ENCODE results near the gene GALNT3.

GALNT3 gene

DNA sequence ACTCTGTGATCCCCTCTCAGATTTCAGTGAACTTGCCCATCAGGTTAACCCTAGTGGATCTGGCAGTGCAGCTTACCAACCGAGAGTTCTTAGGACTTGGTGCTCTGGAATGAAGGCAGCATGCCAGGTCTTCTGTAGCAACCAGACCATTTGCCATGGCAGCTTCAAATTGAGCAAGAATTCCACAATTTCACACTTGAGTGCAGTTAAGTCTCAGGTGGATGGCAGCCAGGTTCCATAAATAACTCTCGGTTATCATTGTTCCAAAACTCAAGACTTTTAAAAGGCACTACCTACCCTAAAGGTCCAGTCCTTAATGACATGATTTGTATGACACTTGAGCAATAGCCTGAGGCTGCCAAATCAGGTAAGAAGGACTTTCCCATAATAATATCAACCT lies 48.1 kb downstream of the GALNT3 start:
- DNase-seq (ENCODE audit: low read depth, low spot score) = no peak
- peaks cover 12% of the 10 kb centered on the region; the same call in 1 of the 2 replicates for H3K36me3 ChIP-seq (ENCODE audit: control insufficient read depth, insufficient read depth, low read length)
- H3K9me3 ChIP-seq (ENCODE audit: control insufficient read depth, insufficient read depth, low read length) = no peaks in the 10 kb centered on the region
- no peak overlapping the region for H3K4me3 ChIP-seq (ENCODE audit: low read length)
- H3K4me1 ChIP-seq (ENCODE audit: control insufficient read depth, insufficient read depth, low read length) = no peaks in the 10 kb centered on the region
- H3K27ac ChIP-seq (ENCODE audit: low read length) = no peak overlapping the region
- no CpG with 5 or more reads among the region's 2 CpGs for whole genome bisulfite sequencing (ENCODE audit: insufficient coverage, insufficient read length)
- H3K27me3 ChIP-seq (ENCODE audit: control insufficient read depth, insufficient read depth, low read length) = no peaks in the 10 kb centered on the region

DNA sequence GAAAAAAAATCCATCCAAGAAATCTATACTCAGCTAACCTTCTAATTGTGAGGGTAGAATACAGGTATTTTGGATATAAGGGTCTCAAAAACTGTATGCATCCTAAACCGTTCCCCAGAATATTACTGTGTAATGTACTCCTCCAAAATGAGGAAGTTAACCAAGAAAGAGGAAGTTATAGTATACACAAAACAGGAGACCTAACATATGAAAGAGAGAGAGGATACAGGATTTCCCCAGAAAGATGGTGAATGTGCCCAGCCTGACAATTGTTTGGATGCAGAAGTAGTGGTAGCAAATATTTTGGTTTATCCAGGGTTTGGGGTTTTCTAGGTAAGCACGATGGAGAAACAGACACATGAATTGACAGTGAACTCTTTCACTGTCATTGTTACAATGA lies 50.6 kb downstream of the GALNT3 start:
- no peaks in the 10 kb centered on the region for H3K9me3 ChIP-seq (ENCODE audit: control insufficient read depth, insufficient read depth, low read length)
- no peaks in the 10 kb centered on the region for H3K27me3 ChIP-seq (ENCODE audit: control insufficient read depth, insufficient read depth, low read length)
- H3K36me3 ChIP-seq (ENCODE audit: control insufficient read depth, insufficient read depth, low read length) = peaks cover 8% of the 10 kb centered on the region; the same call in 1 of the 2 replicates
- WGBS (ENCODE audit: insufficient coverage, insufficient read length) = no CpG with 5 or more reads among the region's 2 CpGs
- DNase-seq (ENCODE audit: low read depth, low spot score) = no peak
- H3K27ac ChIP-seq (ENCODE audit: low read length) = no peak overlapping the region
- no peaks in the 10 kb centered on the region for H3K4me1 ChIP-seq (ENCODE audit: control insufficient read depth, insufficient read depth, low read length)
- H3K4me3 ChIP-seq (ENCODE audit: low read length) = no peak overlapping the region

DNA sequence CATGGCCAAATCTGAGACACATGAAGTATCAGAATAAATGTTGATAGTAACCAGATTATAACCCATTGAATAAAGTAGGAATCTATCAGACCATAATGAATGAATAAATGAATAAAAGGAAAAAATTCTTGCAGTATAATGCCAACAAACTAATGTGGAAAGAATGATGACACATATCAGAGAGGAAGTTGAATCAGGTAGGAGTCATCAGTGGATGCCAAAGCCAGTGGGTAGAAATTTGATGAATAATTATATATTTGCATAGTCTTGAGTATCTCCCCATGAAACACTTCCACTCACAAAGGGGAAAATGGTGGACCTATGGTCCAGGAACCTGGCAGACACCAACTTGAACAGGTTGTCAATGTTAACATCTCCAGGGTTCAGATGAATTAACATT lies 68.6 kb downstream of the GALNT3 start:
- Histone ChIP-seq H3K27ac (ENCODE audit: low read length) (no peak overlapping the region), H3K36me3 (ENCODE audit: control insufficient read depth, insufficient read depth, low read length) (no peaks in the 10 kb centered on the region), H3K4me3 (ENCODE audit: low read length) (no peak overlapping the region), H3K9me3 (ENCODE audit: control insufficient read depth, insufficient read depth, low read length) (no peaks in the 10 kb centered on the region), H3K27me3 (ENCODE audit: control insufficient read depth, insufficient read depth, low read length) (no peaks in the 10 kb centered on the region), H3K4me1 (ENCODE audit: control insufficient read depth, insufficient read depth, low read length) (no peaks in the 10 kb centered on the region)
- DNase-seq (ENCODE audit: low read depth, low spot score) = no peak

DNA sequence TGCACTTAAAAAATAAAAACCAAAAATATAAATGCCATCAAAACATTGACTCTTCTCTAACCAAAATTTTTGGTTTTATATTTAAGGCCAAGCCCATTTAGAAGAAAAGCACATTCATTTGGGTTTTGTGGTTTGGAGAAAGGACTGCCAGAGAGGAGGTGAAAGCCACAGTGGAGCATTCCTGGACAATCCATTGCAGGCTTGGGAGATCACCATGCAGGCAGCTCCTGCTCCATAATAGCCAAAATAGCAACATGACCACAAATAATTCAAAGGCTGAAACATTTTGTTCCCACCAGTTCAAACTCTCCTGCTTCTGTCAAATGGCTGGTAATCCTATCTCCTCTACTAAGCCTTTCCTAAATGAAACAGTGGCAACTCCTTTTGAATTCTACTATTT lies 73.5 kb downstream of the GALNT3 start:
- H3K27ac ChIP-seq (ENCODE audit: low read length) = no peak overlapping the region
- no peaks in the 10 kb centered on the region for H3K4me1 ChIP-seq (ENCODE audit: control insufficient read depth, insufficient read depth, low read length)
- H3K27me3 ChIP-seq (ENCODE audit: control insufficient read depth, insufficient read depth, low read length) = no peaks in the 10 kb centered on the region
- no peak overlapping the region for H3K4me3 ChIP-seq (ENCODE audit: low read length)
- H3K9me3 ChIP-seq (ENCODE audit: control insufficient read depth, insufficient read depth, low read length) = no peaks in the 10 kb centered on the region
- no peaks in the 10 kb centered on the region for H3K36me3 ChIP-seq (ENCODE audit: control insufficient read depth, insufficient read depth, low read length)
- no peak for DNase-seq (ENCODE audit: low read depth, low spot score)

DNA sequence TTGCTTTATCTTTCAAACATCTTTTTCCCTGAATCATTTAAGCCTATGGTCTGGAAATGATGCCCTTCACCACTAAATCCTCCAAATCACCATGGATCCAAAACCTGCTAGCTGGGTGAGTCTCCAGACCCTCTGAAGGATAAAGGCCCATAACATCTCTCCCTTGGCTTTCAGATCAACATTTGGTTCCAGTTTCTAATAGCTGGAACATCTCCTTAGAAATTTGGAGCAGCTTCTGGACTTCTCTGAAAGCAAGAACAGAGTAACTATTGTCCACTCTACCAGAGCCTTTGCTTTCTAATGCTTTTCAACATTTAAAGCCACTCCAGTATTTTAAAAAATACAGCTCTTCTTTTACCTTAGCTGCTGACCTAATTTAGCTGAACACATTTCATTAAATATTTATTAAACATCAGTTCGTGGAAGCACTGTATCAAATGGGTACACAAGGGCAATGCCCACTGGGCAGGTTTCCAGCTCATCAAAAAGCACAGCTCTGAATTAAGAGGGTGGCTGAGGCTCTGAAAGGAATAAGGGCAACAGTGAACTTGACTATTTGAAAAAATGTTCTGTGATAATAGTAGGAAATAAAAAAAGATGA lies 75.3 kb downstream of the GALNT3 start:
- Histone ChIP-seq H3K9me3 (ENCODE audit: control insufficient read depth, insufficient read depth, low read length) (no peaks in the 10 kb centered on the region), H3K4me1 (ENCODE audit: control insufficient read depth, insufficient read depth, low read length) (no peaks in the 10 kb centered on the region), H3K27ac (ENCODE audit: low read length) (no peak overlapping the region), H3K4me3 (ENCODE audit: low read length) (no peak overlapping the region), H3K36me3 (ENCODE audit: control insufficient read depth, insufficient read depth, low read length) (no peaks in the 10 kb centered on the region), H3K27me3 (ENCODE audit: control insufficient read depth, insufficient read depth, low read length) (no peaks in the 10 kb centered on the region)
- no CpG with 5 or more reads among the region's 1 CpG for WGBS (ENCODE audit: insufficient coverage, insufficient read length)
- DNase-seq (ENCODE audit: low read depth, low spot score) = no peak

DNA sequence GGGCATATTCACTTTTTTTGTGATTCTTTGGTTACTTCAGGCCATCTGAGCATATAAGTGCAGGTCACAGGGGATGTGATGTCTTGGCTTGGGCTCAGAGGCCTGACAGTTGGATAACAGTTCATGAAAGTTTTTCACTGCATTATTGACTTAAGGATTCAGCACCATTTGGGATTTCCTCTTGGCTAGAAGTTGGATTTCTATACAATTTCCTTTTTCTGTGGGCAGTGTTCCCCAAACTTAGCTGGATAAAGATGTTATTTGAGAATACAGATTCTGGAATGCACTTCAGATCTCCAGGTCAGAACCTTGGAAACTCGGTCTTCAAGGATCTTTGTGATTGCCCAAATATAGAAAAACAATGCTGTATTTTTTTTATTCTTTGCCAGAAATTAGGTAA lies 78.0 kb downstream of the GALNT3 start:
- Histone ChIP-seq H3K9me3 (ENCODE audit: control insufficient read depth, insufficient read depth, low read length) (no peaks in the 10 kb centered on the region), H3K27ac (ENCODE audit: low read length) (no peak overlapping the region)

DNA sequence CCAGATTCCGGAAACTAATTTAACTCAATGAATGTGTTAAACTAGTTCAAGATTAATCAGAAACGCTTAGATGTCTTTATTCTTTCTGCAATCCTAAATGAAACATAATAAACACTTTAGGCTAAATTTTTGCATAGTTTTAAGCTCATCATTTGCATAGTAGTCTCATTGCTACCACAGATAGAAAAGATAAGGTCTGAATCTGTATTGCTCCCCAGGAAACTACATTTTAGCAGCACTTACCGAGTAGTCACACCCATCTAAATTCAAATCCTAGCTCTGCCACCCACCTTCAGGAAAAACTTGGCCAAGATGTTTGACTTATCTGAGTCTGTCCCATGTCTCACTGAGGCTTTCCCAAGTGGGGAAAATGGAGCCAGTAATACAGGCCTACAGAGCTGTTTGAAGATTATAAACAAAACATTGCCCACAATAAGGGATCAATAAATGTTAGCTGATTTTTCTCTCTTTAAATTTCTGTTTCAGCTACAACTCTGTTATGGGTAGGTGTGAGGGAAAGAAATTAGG lies 87.0 kb downstream of the GALNT3 start:
- no peaks in the 10 kb centered on the region for H3K27me3 ChIP-seq (ENCODE audit: control insufficient read depth, insufficient read depth, low read length)
- no peaks in the 10 kb centered on the region for H3K9me3 ChIP-seq (ENCODE audit: control insufficient read depth, insufficient read depth, low read length)

More for the DNA sequence above, 78.0 kb downstream of the GALNT3 start:
- no peaks in the 10 kb centered on the region for H3K27me3 ChIP-seq (ENCODE audit: control insufficient read depth, insufficient read depth, low read length)
- no peaks in the 10 kb centered on the region for H3K36me3 ChIP-seq (ENCODE audit: control insufficient read depth, insufficient read depth, low read length)
- WGBS (ENCODE audit: insufficient coverage, insufficient read length) = no CpG with 5 or more reads among the region's 1 CpG
- H3K4me1 ChIP-seq (ENCODE audit: control insufficient read depth, insufficient read depth, low read length) = no peaks in the 10 kb centered on the region
- DNase-seq (ENCODE audit: low read depth, low spot score) = no peak
- no peak overlapping the region for H3K4me3 ChIP-seq (ENCODE audit: low read length)

DNA sequence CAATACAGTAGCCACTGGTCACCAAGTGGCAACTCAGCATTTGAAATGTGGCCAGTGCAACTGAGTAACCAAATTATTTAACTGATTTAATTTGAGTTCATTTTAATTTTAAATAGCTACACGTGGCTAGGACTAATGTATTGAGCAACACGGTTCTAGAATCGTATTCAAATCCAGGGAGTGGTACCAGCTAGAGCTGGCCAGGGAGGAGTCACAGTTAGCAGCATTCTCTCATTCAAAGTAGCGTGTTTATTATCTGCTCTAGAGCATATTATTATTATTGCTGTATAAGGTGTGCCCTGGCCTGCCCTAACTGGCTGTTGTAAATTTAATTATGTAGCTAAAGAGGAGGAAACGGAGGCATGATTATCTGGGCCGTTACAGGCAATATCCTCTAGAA lies 92.9 kb downstream of the GALNT3 start:
- DNase-seq (ENCODE audit: low read depth, low spot score) = no peak
- Histone ChIP-seq H3K36me3 (ENCODE audit: control insufficient read depth, insufficient read depth, low read length) (no peaks in the 10 kb centered on the region), H3K4me1 (ENCODE audit: control insufficient read depth, insufficient read depth, low read length) (peaks cover 4% of the 10 kb centered on the region; the same call in 1 of the 2 replicates), H3K9me3 (ENCODE audit: control insufficient read depth, insufficient read depth, low read length) (no peaks in the 10 kb centered on the region), H3K27me3 (ENCODE audit: control insufficient read depth, insufficient read depth, low read length) (no peaks in the 10 kb centered on the region), H3K4me3 (ENCODE audit: low read length) (no peak overlapping the region), H3K27ac (ENCODE audit: low read length) (no peak overlapping the region)
- no CpG with 5 or more reads among the region's 6 CpGs for WGBS (ENCODE audit: insufficient coverage, insufficient read length)

More for the DNA sequence above, 87.0 kb downstream of the GALNT3 start:
- WGBS (ENCODE audit: insufficient coverage, insufficient read length) = no CpG with 5 or more reads among the region's 3 CpGs
- no peak for DNase-seq (ENCODE audit: low read depth, low spot score)
- Histone ChIP-seq H3K4me1 (ENCODE audit: control insufficient read depth, insufficient read depth, low read length) (peaks cover 3% of the 10 kb centered on the region; the same call in 1 of the 2 replicates), H3K4me3 (ENCODE audit: low read length) (no peak overlapping the region), H3K36me3 (ENCODE audit: control insufficient read depth, insufficient read depth, low read length) (no peaks in the 10 kb centered on the region), H3K27ac (ENCODE audit: low read length) (peak overlapping the region; percentile 54)

DNA sequence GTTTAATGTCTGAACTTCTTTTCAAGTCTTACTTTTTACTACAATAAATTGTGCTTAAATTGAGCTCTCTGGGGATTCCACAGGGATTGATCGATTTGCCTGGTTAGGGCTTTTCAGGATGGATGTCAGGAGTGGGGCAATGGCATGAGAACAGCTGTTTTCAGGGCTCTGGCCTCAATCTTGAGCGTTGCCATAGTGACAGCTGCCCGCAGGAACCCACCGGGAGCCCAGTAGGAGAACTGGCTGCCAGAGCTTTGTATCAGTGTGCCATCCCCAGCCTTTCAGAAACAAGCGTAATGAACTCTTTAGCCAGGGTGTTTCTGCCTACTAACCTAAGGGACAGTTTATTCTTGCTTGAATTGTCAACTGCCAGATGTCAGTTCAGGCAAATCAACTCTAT lies 93.5 kb downstream of the GALNT3 start:
- H3K27ac ChIP-seq (ENCODE audit: low read length) = no peak overlapping the region
- no peak for DNase-seq (ENCODE audit: low read depth, low spot score)
- no peak overlapping the region for H3K4me3 ChIP-seq (ENCODE audit: low read length)
- no peaks in the 10 kb centered on the region for H3K27me3 ChIP-seq (ENCODE audit: control insufficient read depth, insufficient read depth, low read length)
- peaks cover 4% of the 10 kb centered on the region; the same call in 1 of the 2 replicates for H3K4me1 ChIP-seq (ENCODE audit: control insufficient read depth, insufficient read depth, low read length)
- no peaks in the 10 kb centered on the region for H3K36me3 ChIP-seq (ENCODE audit: control insufficient read depth, insufficient read depth, low read length)
- H3K9me3 ChIP-seq (ENCODE audit: control insufficient read depth, insufficient read depth, low read length) = no peaks in the 10 kb centered on the region
- WGBS (ENCODE audit: insufficient coverage, insufficient read length) = no CpG with 5 or more reads among the region's 5 CpGs

DNA sequence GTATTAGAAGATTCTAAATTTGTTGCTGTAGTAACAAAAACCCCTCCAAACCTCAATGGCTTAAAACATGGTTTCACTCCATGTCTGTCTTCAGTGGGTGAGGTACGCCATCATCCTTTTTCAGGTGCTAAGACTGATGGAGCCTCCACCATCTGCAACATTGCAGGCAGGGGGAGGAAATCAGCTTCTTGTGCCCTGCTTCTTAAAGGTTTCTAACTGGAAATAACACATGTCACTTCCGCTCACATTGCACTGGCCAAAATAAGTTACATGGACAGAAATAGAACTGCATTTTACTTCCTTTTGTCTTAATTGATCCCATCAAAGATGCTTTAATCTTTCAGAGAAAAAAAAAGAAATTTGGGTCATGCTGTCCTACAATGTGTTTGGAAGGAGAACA lies 94.1 kb downstream of the GALNT3 start:
- H3K36me3 ChIP-seq (ENCODE audit: control insufficient read depth, insufficient read depth, low read length) = no peaks in the 10 kb centered on the region
- no peak for DNase-seq (ENCODE audit: low read depth, low spot score)
- H3K4me3 ChIP-seq (ENCODE audit: low read length) = no peak overlapping the region
- H3K4me1 ChIP-seq (ENCODE audit: control insufficient read depth, insufficient read depth, low read length) = peaks cover 4% of the 10 kb centered on the region; the same call in 1 of the 2 replicates
- WGBS (ENCODE audit: insufficient coverage, insufficient read length) = no CpG with 5 or more reads among the region's 2 CpGs
- no peak overlapping the region for H3K27ac ChIP-seq (ENCODE audit: low read length)
- H3K27me3 ChIP-seq (ENCODE audit: control insufficient read depth, insufficient read depth, low read length) = no peaks in the 10 kb centered on the region
- H3K9me3 ChIP-seq (ENCODE audit: control insufficient read depth, insufficient read depth, low read length) = no peaks in the 10 kb centered on the region

DNA sequence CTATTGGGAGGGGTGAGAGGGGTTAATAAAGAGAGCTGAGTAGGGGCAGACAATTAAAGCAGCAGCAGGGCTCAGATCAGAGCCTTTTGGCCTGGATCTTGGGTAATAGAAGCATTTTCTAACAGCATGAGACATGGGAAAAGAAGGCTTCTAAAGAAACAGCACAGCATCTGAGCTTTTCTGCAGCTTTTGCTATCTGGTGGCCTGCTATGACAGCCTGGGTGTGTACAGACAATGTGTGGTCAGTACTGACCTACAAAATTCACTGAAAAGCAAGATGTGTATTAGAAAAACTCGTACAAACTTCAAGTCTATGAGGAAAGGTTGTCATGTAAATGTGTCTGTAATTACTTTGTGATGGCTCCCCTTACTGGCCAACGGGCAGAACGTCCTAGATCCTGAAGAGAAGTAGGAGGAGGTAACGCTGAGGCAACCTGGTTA lies 95.6 kb downstream of the GALNT3 start:
- H3K36me3 ChIP-seq (ENCODE audit: control insufficient read depth, insufficient read depth, low read length) = no peaks in the 10 kb centered on the region
- H3K4me3 ChIP-seq (ENCODE audit: low read length) = no peak overlapping the region
- peaks cover 4% of the 10 kb centered on the region; the same call in 1 of the 2 replicates for H3K4me1 ChIP-seq (ENCODE audit: control insufficient read depth, insufficient read depth, low read length)
- no peaks in the 10 kb centered on the region for H3K27me3 ChIP-seq (ENCODE audit: control insufficient read depth, insufficient read depth, low read length)
- peak; percentile 37 for DNase-seq (ENCODE audit: low read depth, low spot score)
- no peaks in the 10 kb centered on the region for H3K9me3 ChIP-seq (ENCODE audit: control insufficient read depth, insufficient read depth, low read length)
- no CpG with 5 or more reads among the region's 4 CpGs for WGBS (ENCODE audit: insufficient coverage, insufficient read length)
- peak overlapping the region; percentile 20 for H3K27ac ChIP-seq (ENCODE audit: low read length)

All from iPS DF 6.9 (cell line).